M059J (cell line): ENCODE data around the gene TRPM6. TPM values are rescaled to one million over a fixed set of nuclear protein-coding genes. Genes with fewer than 3 reads are reported as not detected.

Experiments
- DNase-seq: peaks from one replicate; pipeline ENCODE4 v3.0.0-alpha.2; 2012; ENCODE audit warnings: low read depth
- total RNA-seq: library from RNA; depleted of rRNA; stranded (reverse); fragments of >200 nt; shearing (Covaris generic); gene quantifications from 2 replicates; pipeline ENCODE4 v1.2.3, GENCODE V29; 2014; rRNA removed

Gene TRPM6
- total RNA-seq, 1 experiment from 2014 or later, result 0.49 TPM

DNA sequence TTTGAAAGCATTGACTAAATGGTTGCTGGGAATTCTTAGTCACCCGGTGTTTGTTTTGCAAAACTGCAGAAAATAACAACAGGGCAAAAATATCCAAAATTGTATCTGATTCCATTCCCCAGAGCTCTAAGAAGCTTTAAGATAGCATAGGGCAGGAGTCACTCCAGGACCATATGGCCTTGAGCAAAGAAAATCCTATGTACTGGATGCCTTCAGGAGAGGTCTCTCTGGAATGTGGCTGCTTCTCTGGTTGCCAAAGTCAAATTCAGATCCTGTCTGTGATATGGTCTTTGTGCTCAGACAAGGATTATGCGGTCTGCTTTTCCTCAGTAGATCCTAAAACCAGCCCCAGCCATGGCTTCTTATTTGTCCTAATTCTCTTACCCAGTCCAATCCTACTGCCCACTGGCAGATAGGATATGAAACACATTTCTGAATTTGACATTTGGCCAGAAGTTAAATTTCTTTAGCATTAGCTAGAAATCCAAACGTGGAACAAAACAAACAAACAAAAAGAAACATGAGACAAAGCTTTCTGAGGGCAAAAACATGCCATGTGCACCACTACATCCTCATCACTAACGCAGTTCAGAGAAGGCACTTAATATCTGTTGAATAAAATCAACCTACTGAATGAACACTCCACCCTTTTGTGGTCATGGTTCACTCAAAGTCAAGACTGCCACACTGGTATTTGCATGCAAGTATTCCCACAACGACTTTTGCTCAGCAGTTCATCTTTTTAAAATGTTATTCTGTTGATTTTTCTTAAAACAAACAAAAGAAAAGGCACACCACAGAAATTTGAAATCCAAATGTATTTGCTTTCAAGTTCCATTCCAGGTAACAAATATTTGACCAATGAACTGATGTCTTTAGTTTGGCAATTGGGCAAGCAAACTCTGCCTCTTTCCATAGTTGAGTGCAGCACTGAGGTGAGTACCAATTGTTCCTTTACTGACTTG is 165.7 kb downstream of the TRPM6 start:
- DNase-seq, result no peak

DNA sequence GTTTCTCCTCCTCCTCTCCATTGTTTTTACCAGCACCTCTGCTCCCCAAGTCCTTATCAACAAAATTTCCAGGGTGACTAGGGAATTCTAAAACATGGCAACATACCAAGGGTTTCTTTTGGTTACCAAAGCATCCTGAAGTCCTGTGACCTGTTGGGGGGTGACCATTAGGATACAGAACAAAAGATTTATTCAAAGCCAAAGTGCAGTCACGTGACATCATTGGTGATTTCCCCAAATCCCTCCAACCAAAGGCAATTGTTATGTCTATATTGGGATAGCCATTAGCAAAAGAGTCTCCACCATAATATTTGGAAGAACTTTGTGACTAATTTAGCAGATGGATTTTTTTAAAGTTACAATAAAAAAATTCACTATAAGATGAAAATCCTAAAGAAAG is 168.4 kb downstream of the TRPM6 start:
- no peak for DNase-seq

DNA sequence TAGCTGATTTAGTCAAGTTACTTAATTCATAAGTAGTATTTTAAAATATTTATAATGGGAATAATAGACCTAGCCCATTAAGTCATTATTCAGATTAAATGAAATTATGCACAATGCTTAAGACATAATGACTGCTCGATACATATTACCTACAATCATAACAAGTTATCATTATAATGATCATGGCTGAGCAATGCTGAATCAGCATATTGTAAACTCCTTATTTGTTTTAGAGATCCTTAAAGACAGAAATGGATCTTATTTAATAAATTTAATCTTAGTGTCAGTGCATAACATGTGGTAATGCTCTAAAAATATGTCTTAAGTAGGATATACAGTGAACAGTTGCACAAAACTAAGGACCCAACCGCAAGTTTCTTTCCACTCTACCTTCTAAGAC is 169.0 kb downstream of the TRPM6 start:
- DNase-seq, result no peak

DNA sequence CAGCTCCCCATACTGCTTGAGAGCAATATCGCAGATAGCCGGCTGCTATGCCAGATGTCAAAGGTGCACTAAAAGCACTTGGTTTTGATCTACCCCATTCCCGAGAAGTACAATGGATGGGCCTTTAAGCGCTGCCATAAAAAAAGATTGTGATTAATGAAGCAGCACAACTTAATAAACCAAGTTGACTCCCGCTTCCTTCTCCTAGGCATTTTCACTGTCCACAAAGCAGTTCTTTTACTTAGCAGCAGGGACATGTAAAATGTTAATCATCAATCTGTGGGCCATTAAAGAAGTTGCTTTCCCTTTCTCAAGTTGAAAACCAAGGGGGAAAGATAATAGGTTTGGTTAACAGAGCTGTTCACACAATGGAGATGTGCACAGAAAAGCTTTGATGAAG is 176.4 kb downstream of the TRPM6 start:
- no peak for DNase-seq

DNA sequence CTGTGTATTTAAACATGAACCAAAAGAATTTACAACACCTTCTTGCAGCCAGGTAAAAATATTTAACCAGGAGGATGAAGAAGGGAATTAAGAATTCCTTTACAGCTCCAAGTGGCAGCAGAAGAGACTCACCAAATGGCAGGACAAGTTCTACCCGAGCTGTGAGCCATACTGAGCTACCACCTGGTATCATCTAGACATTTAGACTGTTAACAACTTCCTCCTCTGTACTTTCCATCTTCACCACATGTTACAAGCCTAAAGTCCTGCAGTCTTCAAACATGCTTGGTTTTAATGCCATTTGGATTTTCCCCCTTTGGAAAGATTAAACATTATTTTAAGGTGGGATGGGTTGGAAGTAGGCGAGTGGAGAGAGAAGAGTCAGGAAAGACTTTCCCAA is 190.2 kb downstream of the TRPM6 start:
- no peak for DNase-seq

DNA sequence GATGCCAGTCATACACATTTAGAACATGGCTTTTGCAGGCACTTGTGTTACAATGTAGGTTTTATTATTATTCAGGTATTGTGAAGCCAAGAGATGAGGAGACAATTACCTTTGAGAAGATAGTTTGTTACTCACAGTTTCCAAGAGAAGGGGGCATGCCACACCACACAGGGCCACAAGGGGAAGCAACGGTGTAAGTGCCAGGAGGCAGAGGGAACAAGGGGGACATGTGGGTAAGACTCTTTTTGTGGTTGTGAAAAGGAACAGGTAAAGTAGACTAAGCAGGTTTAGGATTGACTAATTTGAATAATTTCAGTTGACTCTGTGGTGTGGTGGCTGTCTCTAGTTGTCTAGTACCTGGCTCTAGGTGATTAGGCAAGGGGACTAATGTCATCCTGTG is 191.2 kb downstream of the TRPM6 start:
- DNase-seq, result no peak

DNA sequence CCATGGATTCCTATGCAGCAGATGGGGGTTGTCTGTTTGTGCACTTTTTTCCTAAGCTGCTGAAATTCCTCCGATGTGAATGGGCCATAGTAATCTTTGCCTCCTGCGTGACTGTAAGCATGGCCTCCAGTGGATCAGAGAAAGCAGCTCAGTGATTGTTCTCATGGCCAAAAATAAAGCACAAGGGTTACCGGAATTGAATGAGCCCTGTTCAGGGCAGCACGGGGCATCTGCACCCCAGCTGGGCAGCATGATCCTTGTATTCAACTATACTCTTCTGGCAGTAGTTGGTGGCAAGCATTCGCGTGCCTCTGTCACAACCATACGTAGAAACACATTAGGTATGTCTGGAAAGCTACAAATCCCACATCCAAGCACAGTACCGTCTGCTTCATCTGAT is 196.7 kb downstream of the TRPM6 start:
- DNase-seq, result no peak

DNA sequence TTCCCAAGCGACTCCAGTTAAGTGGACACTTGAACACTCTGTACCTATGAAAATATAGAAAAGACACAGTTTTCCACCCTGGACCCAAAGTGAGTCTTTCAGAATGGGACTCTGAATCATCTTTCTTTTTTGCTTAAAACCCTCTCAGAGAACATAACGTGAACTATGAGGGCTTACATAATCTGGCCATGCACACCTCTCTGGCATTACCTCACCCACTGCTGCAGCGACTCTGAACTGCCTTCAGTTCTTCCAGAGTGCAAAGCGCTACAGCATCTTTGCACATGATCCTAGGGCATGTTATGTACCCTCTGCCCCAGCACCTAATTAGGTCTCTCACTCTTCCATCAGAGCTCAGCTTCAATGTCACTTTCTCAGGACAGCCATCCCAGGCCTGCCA is 204.4 kb downstream of the TRPM6 start:
- no peak for DNase-seq

DNA sequence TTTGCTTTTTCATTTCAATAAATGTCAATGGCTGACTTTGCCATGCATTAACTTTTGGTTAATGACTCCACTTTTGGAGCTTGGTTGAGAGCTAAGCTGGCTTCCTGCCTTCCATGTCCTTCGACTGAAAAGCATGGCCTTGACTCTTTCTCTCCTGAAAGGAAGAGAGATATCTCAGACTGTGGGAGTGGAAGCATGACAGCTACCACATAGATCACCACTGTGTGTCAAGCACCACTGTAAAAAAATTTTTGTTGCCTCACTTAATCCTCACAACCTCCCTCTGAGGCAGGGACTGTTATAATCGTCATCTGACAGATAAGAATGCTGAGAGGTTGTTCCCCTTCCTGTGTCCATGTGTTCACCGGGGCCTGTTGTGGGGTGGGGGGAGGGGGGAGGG is 205.8 kb downstream of the TRPM6 start:
- DNase-seq, result no peak

DNA sequence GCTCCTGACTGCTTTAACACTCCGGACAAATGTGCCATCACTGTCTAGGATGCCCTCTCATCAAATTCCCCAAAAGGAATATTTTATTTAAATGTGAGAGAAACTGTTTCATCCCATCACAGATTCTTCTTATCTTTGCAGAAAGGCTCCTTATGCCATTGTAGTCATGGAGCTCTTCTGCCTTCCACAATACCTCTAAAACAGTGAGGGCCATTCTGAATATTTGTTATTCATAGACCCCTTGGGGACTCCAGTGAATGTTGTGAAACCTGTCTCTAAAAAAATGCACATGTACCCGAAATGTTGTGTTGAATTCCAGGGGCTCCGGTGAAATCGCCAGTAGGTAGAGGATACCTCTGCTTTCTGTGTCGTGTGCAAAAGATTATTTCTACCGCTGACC is 213.6 kb downstream of the TRPM6 start:
- no peak for DNase-seq

Other genes with a start within 250 kb of the TRPM6 start
- 21.6 and 29.2 TPM in 2 replicates for gene C9orf40, start 65.0 kb upstream of the TRPM6 start, total RNA-seq
- gene CARNMT1, start 140.4 kb upstream of the TRPM6 start, total RNA-seq, result 18.9 and 36.0 TPM in 2 replicates
- gene NMRK1, start 200.2 kb upstream of the TRPM6 start, total RNA-seq, result 24.4 and 29.9 TPM in 2 replicates
- gene OSTF1, start 200.6 kb upstream of the TRPM6 start, total RNA-seq, result 80.5 and 86.9 TPM in 2 replicates